Ascending aorta (tissue), 2 donors: ENCODE measurements around the gene MAN1C1. TPM values are rescaled to one million over a fixed set of nuclear protein-coding genes. Genes with fewer than 3 reads are reported as not detected.

Source experiments
- DNase-seq, 2 donors: peaks; one replicate each; pipeline ENCODE4 v3.0.0-alpha.2; 2019; ENCODE audit warnings: low spot score in 2 of 2
- H3K27ac ChIP-seq, 2 donors: fragments of 200-600 bp; sonication (generic); one replicate each; pipeline ENCODE4 v1.5.1; 2016 to 2017; ENCODE audit warnings: mild to moderate bottlenecking in 1 of 2
- H3K27me3 ChIP-seq: fragments of 200-600 bp; sonication (generic); one replicate; pipeline ENCODE4 v1.5.1; 2017
- H3K36me3 ChIP-seq, 2 donors: fragments of 200-600 bp; sonication (generic); one replicate each; pipeline ENCODE4 v1.5.1; 2016
- H3K4me1 ChIP-seq, 2 donors: fragments of 200-600 bp; sonication (generic); one replicate each; pipeline ENCODE4 v1.5.1; 2016 to 2017; ENCODE audit warnings: mild to moderate bottlenecking in 1 of 2
- H3K4me3 ChIP-seq, 2 donors: fragments of 200-600 bp; sonication (generic); one replicate each; pipeline ENCODE4 v1.5.1; 2016 to 2017; ENCODE audit warnings: mild to moderate bottlenecking in 1 of 2
- H3K9me3 ChIP-seq, 2 donors: fragments of 200-600 bp; sonication (generic); one replicate each; pipeline ENCODE4 v1.5.1; 2016
- intact Hi-C: fragments of 100-400 bp; cut with DNase I; formaldehyde crosslinking; loops from one replicate; pipeline ENCODE4 v1.15.1; 2023
- total RNA-seq: library from RNA; depleted of rRNA; stranded (reverse); fragments of >200 nt; gene quantifications from one replicate; pipeline ENCODE4 v1.1.0, GENCODE V29; 2016
- TF ChIP-seq, protein P1 (sequence below), 3 experiments: fragments of 200-600 bp in 2 of 3; fragments of 450-650 bp in 1 of 3; sonication (generic) in 2 of 3; IDR thresholded peaks; one replicate each; pipeline ENCODE4 v1.5.1; 2016 to 2019; ENCODE audit warnings: antibody characterized with exemption in 3 of 3, mild to moderate bottlenecking in 1 of 3, moderate library complexity in 1 of 3

MAN1C1 gene
- total RNA-seq, 1 donor from 2014 or later: 14.3 TPM

DNA sequence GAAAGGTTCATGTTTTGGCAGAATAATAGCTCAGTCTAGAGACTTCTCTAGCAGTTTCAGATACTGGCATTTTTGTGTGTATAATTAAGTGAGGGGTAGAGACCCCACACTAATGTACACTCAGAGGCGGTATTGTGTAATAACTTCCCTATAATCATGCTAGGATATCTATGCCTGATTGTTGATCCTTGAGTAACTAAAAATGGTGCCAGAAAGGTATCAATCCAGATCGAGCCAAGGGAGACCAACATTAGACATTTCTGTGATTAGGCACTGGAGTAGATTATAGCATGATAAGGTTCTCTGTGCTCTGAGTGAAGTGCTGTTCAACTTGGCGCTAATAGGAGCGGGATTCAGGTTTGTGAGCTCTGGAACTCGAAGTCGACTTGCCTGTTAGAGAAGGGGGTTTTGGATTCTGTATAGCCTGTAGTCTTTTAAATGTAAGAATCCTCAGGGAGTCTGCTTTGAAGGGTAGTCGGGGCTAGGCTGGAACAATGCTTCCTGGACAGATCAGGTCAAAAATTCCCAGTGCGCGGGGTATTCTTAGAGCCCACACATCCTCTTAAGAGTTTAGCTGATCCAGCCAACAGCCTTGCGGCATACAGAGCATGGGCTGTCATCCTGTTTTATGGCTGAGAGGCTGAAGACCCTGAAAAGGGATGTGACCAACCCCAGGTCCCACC, 24.2 kb downstream of the MAN1C1 start:
- H3K4me3 ChIP-seq: no peak overlapping the region
- peaks cover 8 to 18% of the 10 kb centered on the region in 2 donors for H3K4me1 ChIP-seq
- intact Hi-C loops: no loop called here
- H3K27ac ChIP-seq: no peak overlapping the region
- no peaks in the 10 kb centered on the region for H3K27me3 ChIP-seq
- H3K36me3 ChIP-seq: peaks cover 0 to 1% of the 10 kb centered on the region in 2 donors
- peaks cover 0 to 24% of the 10 kb centered on the region in 2 donors for H3K9me3 ChIP-seq
- DNase-seq: no peak
- TF ChIP-seq, protein P1, sequence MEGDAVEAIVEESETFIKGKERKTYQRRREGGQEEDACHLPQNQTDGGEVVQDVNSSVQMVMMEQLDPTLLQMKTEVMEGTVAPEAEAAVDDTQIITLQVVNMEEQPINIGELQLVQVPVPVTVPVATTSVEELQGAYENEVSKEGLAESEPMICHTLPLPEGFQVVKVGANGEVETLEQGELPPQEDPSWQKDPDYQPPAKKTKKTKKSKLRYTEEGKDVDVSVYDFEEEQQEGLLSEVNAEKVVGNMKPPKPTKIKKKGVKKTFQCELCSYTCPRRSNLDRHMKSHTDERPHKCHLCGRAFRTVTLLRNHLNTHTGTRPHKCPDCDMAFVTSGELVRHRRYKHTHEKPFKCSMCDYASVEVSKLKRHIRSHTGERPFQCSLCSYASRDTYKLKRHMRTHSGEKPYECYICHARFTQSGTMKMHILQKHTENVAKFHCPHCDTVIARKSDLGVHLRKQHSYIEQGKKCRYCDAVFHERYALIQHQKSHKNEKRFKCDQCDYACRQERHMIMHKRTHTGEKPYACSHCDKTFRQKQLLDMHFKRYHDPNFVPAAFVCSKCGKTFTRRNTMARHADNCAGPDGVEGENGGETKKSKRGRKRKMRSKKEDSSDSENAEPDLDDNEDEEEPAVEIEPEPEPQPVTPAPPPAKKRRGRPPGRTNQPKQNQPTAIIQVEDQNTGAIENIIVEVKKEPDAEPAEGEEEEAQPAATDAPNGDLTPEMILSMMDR (IDR thresholded peaks at IDR 0.05): no peak

DNA sequence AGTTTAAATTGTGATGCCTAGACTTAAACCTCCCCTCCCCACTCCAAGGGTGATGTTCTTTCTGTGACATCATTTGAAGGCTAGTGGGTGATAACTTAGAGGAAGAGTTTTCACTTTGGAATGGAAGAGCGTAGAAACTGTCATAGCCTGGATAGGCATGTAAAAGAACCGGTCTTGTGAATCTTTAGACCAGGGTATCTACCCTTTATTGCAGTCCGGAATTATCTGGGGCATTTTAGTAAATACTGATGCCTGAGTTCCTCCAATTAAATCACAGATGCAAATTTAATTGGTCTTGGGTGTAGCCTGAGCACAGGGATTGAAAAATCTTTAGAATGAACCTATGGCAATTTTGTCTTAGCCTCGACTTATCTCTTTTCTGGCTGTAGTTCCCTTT, 24.7 kb downstream of the MAN1C1 start:
- TF ChIP-seq, protein P1 (IDR thresholded peaks at IDR 0.05): no peak
- Histone ChIP-seq H3K4me3 (no peak overlapping the region), H3K27ac (no peak overlapping the region), H3K27me3 (no peaks in the 10 kb centered on the region), H3K9me3 (peaks cover 0 to 19% of the 10 kb centered on the region in 2 donors), H3K4me1 (peaks cover 8 to 18% of the 10 kb centered on the region in 2 donors), H3K36me3 (no peaks in the 10 kb centered on the region)
- intact Hi-C loops: no loop called here
- no peak for DNase-seq

DNA sequence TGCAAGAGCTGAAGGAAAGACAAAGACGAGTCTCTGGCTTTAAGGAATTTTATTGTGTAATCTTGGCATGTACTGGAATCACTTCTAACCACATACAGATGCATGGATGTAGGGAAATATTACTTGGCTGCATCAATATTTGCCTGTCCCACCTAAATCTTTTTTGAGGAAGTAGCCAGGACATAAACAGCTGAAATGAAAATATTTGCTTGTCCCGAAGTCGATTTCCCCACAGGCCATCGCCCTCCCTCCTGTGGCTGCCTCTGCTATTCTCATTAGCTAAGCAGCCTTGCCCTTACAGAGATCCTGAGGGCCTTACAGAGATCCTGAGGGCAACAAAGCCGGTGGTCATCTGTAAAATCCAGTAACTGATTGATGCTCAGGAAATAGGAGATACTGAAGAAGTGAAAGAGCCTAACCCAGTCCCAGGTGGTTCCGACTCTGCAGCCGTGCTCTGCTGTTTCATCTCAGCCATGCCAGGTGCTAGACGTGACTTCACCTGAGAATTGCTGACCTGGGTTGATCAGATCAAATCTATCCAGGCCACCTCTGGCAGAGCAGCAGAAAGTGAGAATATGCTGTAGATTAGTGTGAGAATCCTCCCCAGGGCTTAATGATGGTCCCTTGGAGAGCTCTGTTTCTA, 25.5 kb downstream of the MAN1C1 start:
- intact Hi-C loops: no loop called here
- DNase-seq: no peak
- peaks cover 8 to 18% of the 10 kb centered on the region in 2 donors for H3K4me1 ChIP-seq
- H3K36me3 ChIP-seq: no peaks in the 10 kb centered on the region
- H3K27ac ChIP-seq: peak overlapping the region; percentile 21 to 26
- peaks cover 0 to 18% of the 10 kb centered on the region in 2 donors for H3K9me3 ChIP-seq
- TF ChIP-seq, protein P1 (IDR thresholded peaks at IDR 0.05): no peak
- H3K27me3 ChIP-seq: no peaks in the 10 kb centered on the region
- H3K4me3 ChIP-seq: no peak overlapping the region

DNA sequence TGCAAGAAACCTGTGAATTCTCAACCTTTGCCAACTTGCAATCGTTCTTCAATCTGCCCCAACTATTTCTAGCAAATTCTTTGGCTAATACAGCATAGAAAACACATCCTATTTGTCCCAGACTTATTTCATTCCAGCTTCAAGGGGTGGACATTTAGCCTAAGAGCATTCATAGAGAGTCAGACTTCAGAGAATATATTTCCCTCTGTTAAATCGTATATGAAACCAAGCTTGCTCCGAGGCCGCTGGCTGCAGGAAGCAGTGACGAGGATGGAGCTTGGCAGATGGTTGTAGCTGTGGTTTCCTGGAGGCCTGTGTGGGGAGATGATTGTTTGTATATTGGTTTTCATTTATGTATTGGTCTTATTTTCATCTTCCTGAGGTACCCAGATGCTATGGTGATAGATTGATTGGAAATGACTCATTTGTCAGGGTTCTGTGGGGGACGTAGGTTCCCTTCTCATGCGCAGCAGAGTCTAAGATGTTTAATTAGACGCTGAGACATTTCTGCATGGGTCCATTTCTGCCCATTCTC, 26.1 kb downstream of the MAN1C1 start:
- Histone ChIP-seq H3K27ac (peak overlapping the region; percentile 21 to 26), H3K27me3 (no peaks in the 10 kb centered on the region), H3K4me3 (no peak overlapping the region), H3K4me1 (peaks cover 8 to 18% of the 10 kb centered on the region in 2 donors), H3K9me3 (peaks cover 0 to 16% of the 10 kb centered on the region in 2 donors), H3K36me3 (no peaks in the 10 kb centered on the region)
- intact Hi-C loops: no loop called here
- peak in 1 of 2 donors; percentile 13 for DNase-seq
- TF ChIP-seq, protein P1 (IDR thresholded peaks at IDR 0.05): no peak

DNA sequence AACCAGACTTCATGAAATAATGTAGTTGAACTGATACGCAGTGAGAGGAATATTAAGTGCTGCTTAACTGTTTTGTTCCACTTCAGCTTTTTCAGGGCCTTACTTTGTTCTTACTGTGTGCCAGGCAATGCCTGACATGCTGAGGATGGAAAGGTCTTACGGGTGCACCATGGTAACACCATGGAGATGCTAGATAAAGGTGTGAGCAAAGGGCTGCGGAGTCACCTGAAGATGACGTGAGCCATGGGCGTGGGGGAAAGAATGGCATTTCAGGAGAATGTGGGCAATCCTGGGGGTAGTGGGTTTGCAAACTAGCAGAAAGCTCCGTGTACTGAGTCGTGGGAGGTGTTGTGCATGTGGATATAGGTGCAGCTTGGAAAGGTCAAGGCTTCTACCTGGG, 27.3 kb downstream of the MAN1C1 start:
- Histone ChIP-seq H3K9me3 (peaks cover 0 to 4% of the 10 kb centered on the region in 2 donors), H3K27ac (no peak overlapping the region), H3K4me3 (no peak overlapping the region), H3K4me1 (peaks cover 8 to 18% of the 10 kb centered on the region in 2 donors), H3K36me3 (no peaks in the 10 kb centered on the region), H3K27me3 (no peaks in the 10 kb centered on the region)
- DNase-seq: peak in 1 of 2 donors; percentile 42
- intact Hi-C loops: no loop called here
- TF ChIP-seq, protein P1 (IDR thresholded peaks at IDR 0.05): no peak
